ENCODE data around the gene BCAS3. TPM values are rescaled to one million over a fixed set of nuclear protein-coding genes. Genes with fewer than 3 reads are reported as not detected.
A peak's percentile ranks its signal among the peaks of the same experiment; 100 is the strongest.

The BCAS3 gene
- total RNA-seq, 1 donor from 2014 or later: 14.5 TPM

- H3K27ac Mint-ChIP-seq (ENCODE audit: unreplicated experiment): no peak overlapping the region
- H3K4me3 Mint-ChIP-seq (ENCODE audit: unreplicated experiment): no peak overlapping the region
- no peaks in the 10 kb centered on the region for H3K27me3 Mint-ChIP-seq (ENCODE audit: low read depth, unreplicated experiment)
- H3K9me3 ChIP-seq (ENCODE audit: insufficient read depth, low read depth, low read length): no peaks in the 10 kb centered on the region
- DNase-seq (ENCODE audit: low read depth) (no peak), FAIRE-seq (no peak)
- no peak overlapping the region for H3K27ac ChIP-seq (ENCODE audit: low read depth, low read length)
- H3K4me3 ChIP-seq (ENCODE audit: insufficient read depth, low read depth, low read length): no peak overlapping the region
- H3K9me3 Mint-ChIP-seq (ENCODE audit: unreplicated experiment): no peaks in the 10 kb centered on the region
- no peaks in the 10 kb centered on the region for H3K27me3 ChIP-seq (ENCODE audit: insufficient read depth, low read length)
- no peaks in the 10 kb centered on the region for H3K36me3 ChIP-seq (ENCODE audit: insufficient read depth, low read length)
- H2AFZ ChIP-seq (ENCODE audit: low read depth, low read length): no peak overlapping the region
- H3K4me1 Mint-ChIP-seq (ENCODE audit: low read depth, unreplicated experiment): peaks cover 10% of the 10 kb centered on the region
- no peak for TF ChIP-seq CTCF (IDR thresholded peaks at IDR 0.05; ENCODE audit: insufficient read depth, low read depth, low read length)
- no peak for TF ChIP-seq EZH2 (IDR thresholded peaks at IDR 0.05; ENCODE audit: insufficient read depth, low read length)
- H3K9ac ChIP-seq (ENCODE audit: low read length): no peak overlapping the region
- no peaks in the 10 kb centered on the region for H4K20me1 ChIP-seq (ENCODE audit: insufficient read depth, low read length)
- peaks cover 16% of the 10 kb centered on the region for H3K4me1 ChIP-seq (ENCODE audit: insufficient read depth, low read length)
- H3K79me2 ChIP-seq (ENCODE audit: insufficient read depth, low read length): no peaks in the 10 kb centered on the region
- no peaks in the 10 kb centered on the region for H3K36me3 Mint-ChIP-seq (ENCODE audit: low read depth, unreplicated experiment)
- H3K4me2 ChIP-seq (ENCODE audit: low read length): no peak overlapping the region
These were observed 538.4 kb downstream of the BCAS3 start for GRCh38 chr17:61216066-61216465.

GRCh38 chr17:61217878-61218437 is 540.3 kb downstream of the BCAS3 start:
- H3K36me3 ChIP-seq (ENCODE audit: insufficient read depth, low read length): no peaks in the 10 kb centered on the region
- no peaks in the 10 kb centered on the region for H3K9me3 ChIP-seq (ENCODE audit: insufficient read depth, low read depth, low read length)
- Mint-ChIP-seq H3K36me3 (ENCODE audit: low read depth, unreplicated experiment) (no peaks in the 10 kb centered on the region), H3K9me3 (ENCODE audit: unreplicated experiment) (no peaks in the 10 kb centered on the region), H3K4me1 (ENCODE audit: low read depth, unreplicated experiment) (peaks cover 24% of the 10 kb centered on the region), H3K27me3 (ENCODE audit: low read depth, unreplicated experiment) (no peaks in the 10 kb centered on the region), H3K27ac (ENCODE audit: unreplicated experiment) (no peak overlapping the region), H3K4me3 (ENCODE audit: unreplicated experiment) (no peak overlapping the region)
- FAIRE-seq: no peak
- H3K4me2 ChIP-seq (ENCODE audit: low read length): peak overlapping the region; percentile 34
- no peaks in the 10 kb centered on the region for H3K27me3 ChIP-seq (ENCODE audit: insufficient read depth, low read length)
- no peak overlapping the region for H3K9ac ChIP-seq (ENCODE audit: low read length)
- no peak for DNase-seq (ENCODE audit: low read depth)
- no peak overlapping the region for H2AFZ ChIP-seq (ENCODE audit: low read depth, low read length)
- H3K4me3 ChIP-seq (ENCODE audit: insufficient read depth, low read depth, low read length): no peak overlapping the region
- no peak overlapping the region for H3K27ac ChIP-seq (ENCODE audit: low read depth, low read length)
- peaks cover 16% of the 10 kb centered on the region for H3K4me1 ChIP-seq (ENCODE audit: insufficient read depth, low read length)
- no peaks in the 10 kb centered on the region for H3K79me2 ChIP-seq (ENCODE audit: insufficient read depth, low read length)
- no peak for TF ChIP-seq EZH2 (IDR thresholded peaks at IDR 0.05; ENCODE audit: insufficient read depth, low read length)
- TF ChIP-seq CTCF (IDR thresholded peaks at IDR 0.05; ENCODE audit: insufficient read depth, low read depth, low read length): no peak
- no peaks in the 10 kb centered on the region for H4K20me1 ChIP-seq (ENCODE audit: insufficient read depth, low read length)

GRCh38 chr17:61218438-61218837 is 540.8 kb downstream of the BCAS3 start:
- Histone ChIP-seq H3K79me2 (ENCODE audit: insufficient read depth, low read length) (no peaks in the 10 kb centered on the region), H3K9ac (ENCODE audit: low read length) (no peak overlapping the region), H2AFZ (ENCODE audit: low read depth, low read length) (no peak overlapping the region), H3K9me3 (ENCODE audit: insufficient read depth, low read depth, low read length) (no peaks in the 10 kb centered on the region), H3K27me3 (ENCODE audit: insufficient read depth, low read length) (no peaks in the 10 kb centered on the region), H3K36me3 (ENCODE audit: insufficient read depth, low read length) (no peaks in the 10 kb centered on the region), H4K20me1 (ENCODE audit: insufficient read depth, low read length) (no peaks in the 10 kb centered on the region), H3K27ac (ENCODE audit: low read depth, low read length) (no peak overlapping the region), H3K4me1 (ENCODE audit: insufficient read depth, low read length) (peaks cover 16% of the 10 kb centered on the region), H3K4me2 (ENCODE audit: low read length) (peak overlapping the region; percentile 34), H3K4me3 (ENCODE audit: insufficient read depth, low read depth, low read length) (no peak overlapping the region)
- Mint-ChIP-seq H3K27ac (ENCODE audit: unreplicated experiment) (no peak overlapping the region), H3K4me3 (ENCODE audit: unreplicated experiment) (peak overlapping the region; percentile 46), H3K36me3 (ENCODE audit: low read depth, unreplicated experiment) (no peaks in the 10 kb centered on the region), H3K27me3 (ENCODE audit: low read depth, unreplicated experiment) (no peaks in the 10 kb centered on the region), H3K9me3 (ENCODE audit: unreplicated experiment) (no peaks in the 10 kb centered on the region), H3K4me1 (ENCODE audit: low read depth, unreplicated experiment) (peaks cover 25% of the 10 kb centered on the region)
- FAIRE-seq (peak; percentile 65), DNase-seq (ENCODE audit: low read depth) (peak; percentile 36)
- TF ChIP-seq EZH2 (IDR thresholded peaks at IDR 0.05; ENCODE audit: insufficient read depth, low read length) (no peak), CTCF (IDR thresholded peaks at IDR 0.05; ENCODE audit: insufficient read depth, low read depth, low read length) (no peak)
